Heart right ventricle (tissue), 16 donors: ENCODE measurements around the gene ZNF785. TPM values are rescaled to one million over a fixed set of nuclear protein-coding genes. Genes with fewer than 3 reads are reported as not detected.

Source experiments
- ATAC-seq, 8 donors: fragments of 200-7000 bp; cut with Tn5 transposase; one replicate each; pipeline ENCODE4 v1.9.1; 2020; ENCODE audit warnings: mild to moderate bottlenecking in 8 of 8, moderate library complexity in 8 of 8, moderate number of reproducible peaks in 1 of 8
- DNase-seq, 2 donors: peaks; one replicate each; pipeline ENCODE4 v3.0.0-alpha.2; 2020
- H3K27ac ChIP-seq, 10 donors: fragments of 200-600 bp; sonication (generic) in 2 of 10; one replicate each; pipeline versions ENCODE4 v1.5.0 to v1.8.0; 2020 to 2022; ENCODE audit warnings: mild to moderate bottlenecking in 3 of 10
- H3K27me3 ChIP-seq, 7 donors: fragments of 200-600 bp; one replicate each; pipeline ENCODE4 v1.8.0; 2021 to 2022; ENCODE audit warnings: mild to moderate bottlenecking in 2 of 7
- H3K36me3 ChIP-seq, 9 donors: fragments of 200-600 bp; sonication (generic) in 1 of 9; one replicate each; pipeline versions ENCODE4 v1.5.0 to v1.8.0; 2020 to 2022; ENCODE audit warnings: mild to moderate bottlenecking in 2 of 9
- H3K4me1 ChIP-seq, 9 donors: fragments of 200-600 bp; sonication (generic) in 1 of 9; one replicate each; pipeline versions ENCODE4 v1.5.0 to v1.8.0; 2020 to 2022; ENCODE audit warnings: mild to moderate bottlenecking in 4 of 9
- H3K4me3 ChIP-seq, 10 donors: fragments of 200-600 bp; sonication (generic) in 2 of 10; one replicate each; pipeline versions ENCODE4 v1.5.0 to v1.8.0; 2020 to 2022; ENCODE audit warnings: mild to moderate bottlenecking in 7 of 10, moderate library complexity in 2 of 10
- H3K9me3 ChIP-seq, 11 donors: fragments of 200-600 bp in 10 of 11; sonication (generic) in 2 of 11; one replicate each; pipeline versions ENCODE4 v1.5.0 to v1.8.0; 2013 to 2022; ENCODE audit warnings: mild to moderate bottlenecking in 2 of 11, control low read depth in 1 of 11, moderate library complexity in 1 of 11
- CTCF ChIP-seq, 9 donors: fragments of 200-600 bp; sonication (generic) in 2 of 9; IDR thresholded peaks; one replicate each; pipeline versions ENCODE4 v1.5.0 to v1.8.0; 2021 to 2022; ENCODE audit warnings: antibody characterized with exemption in 9 of 9, mild to moderate bottlenecking in 5 of 9, moderate library complexity in 1 of 9
- WGBS, 2 donors: extraction: QIAGEN DNeasy Blood & Tissue Kit; methylation state at CpG; one replicate each; pipeline ENCODE4 v1.1.7; 2013; ENCODE audit warnings: inconsistent platforms in 1 of 2; 5-methylcytosine and 5-hydroxymethylcytosine counted together
- intact Hi-C, 10 donors: fragments of 100-400 bp; cut with DNase I; formaldehyde crosslinking; loops; one replicate each; pipeline versions ENCODE4 v1.11.1 to v1.14.2; 2022
- polyA plus RNA-seq, 2 donors: library from polyadenylated mRNA; stranded (reverse); fragments of 200-250 nt; gene quantifications; one replicate each; pipeline ENCODE4 v1.2.3, GENCODE V29; 2013
- total RNA-seq, 10 donors: library from RNA; stranded (reverse); fragmentation: NEBNext Ultra II Directional in 3 of 10; extraction: Animal tissue kit (Norgen Biotek cat#: 25700) in 3 of 10; gene quantifications; one replicate each; pipeline versions ENCODE4 v1.2.1 to v1.2.4, GENCODE V29; 2021 to 2023
- donor health status: Arrhythmogenic right ventricular cardiomyopathy.
- donor health status: ischemic (EF 13 %, LVEDD 7.1; RV severe dilation, severe dysfunction).
- donor health status: healthy with polysubstance abuse.
- donor health status: DM: no; HTN: yes; CAD: no.
- donor health status: DM: no; HTN: no; CAD: no.
- donor health status: ischemic (EF 25% LVEDD 6.9; RV normal size, moderate dysfunction).
- donor health status: ischemic (EF 25% LVEDD 5.7; RV mildly dilated, moderate dysfunction).
- donor health status: healthy.
- donor health status: DM: yes; HTN: yes; CAD: no.
- donor health status: Ischemic cardiomyopathy.
- donor health status: ischemic (EF 35%, LVEDD 5.7; RV mildly dilated, moderate dysfunction).
- donor health status: nonischemic (EF 11% LVEDD 7.7; RV severe dilation, severe dysfunction).
- donor health status: DM: yes; HTN: yes; CAD: no.
- donor health status: PGD.
- donor health status: ischemic (EF 29% LVEDD 5.4; RV normal size, mild dysfunction).
- donor health status: nonischemic (EF 23%, LVEDD 6.1; RV moderate dilation, normal function).

ZNF785 gene
- total and polyA plus RNA-seq, 12 donors: 2.8 to 8.4 (median 5.4) TPM

GRCh38 chr16:30574678-30575077 is 10.8 kb downstream of the ZNF785 start:
- H3K27ac ChIP-seq: no peak overlapping the region
- H3K4me3 ChIP-seq: no peak overlapping the region
- intact Hi-C loops: loop anchor here in 6 of 10 donors (5.0 to 10.0 kb wide), 5 partner anchors 42 to 130 kb away; partner anchors contain the start of genes ZNF768 (in 4 of the 6), ZNF747 (in 2 of the 6), PRR14 (in 1 of the 6) and SEPHS2 (in 1 of the 6)
- DNase-seq: no peak
- H3K9me3 ChIP-seq: no peaks in the 10 kb centered on the region
- no peak for TF ChIP-seq CTCF (IDR thresholded peaks at IDR 0.05)
- peaks cover 0 to 41% (median 0%) of the 10 kb centered on the region in 9 donors for H3K36me3 ChIP-seq
- no peaks in the 10 kb centered on the region for H3K27me3 ChIP-seq
- WGBS, 2 donors: 76 to 84% methylated on average over 1 of the region's 1 CpG
- peaks cover 6 to 25% (median 21%) of the 10 kb centered on the region in 9 donors for H3K4me1 ChIP-seq
- ATAC-seq: no peak

GRCh38 chr16:30571445-30572322 is 13.8 kb downstream of the ZNF785 start, which contains the start of gene ZNF688:
TSS of gene ZNF688 (minus strand) at chr16:30571714. CDS start at chr16:30571629, 85 bp downstream.
- DNase-seq (peak; percentile 94 to 97), ATAC-seq (peak; percentile 88 to 96 (median 94))
- intact Hi-C loops: loop anchor here in 7 of 10 donors (1.0 to 10.0 kb wide), 7 partner anchors 14 to 127 kb away; partner anchors contain the start of genes ZNF768 (in 4 of the 7), ZNF785 (in 3 of the 7), ZNF747 (in 2 of the 7) and PRR14 (in 1 of the 7)
- H3K36me3 ChIP-seq: peaks cover 0 to 21% (median 0%) of the 10 kb centered on the region in 9 donors
- TF ChIP-seq CTCF (IDR thresholded peaks at IDR 0.05): peak in 1 of 9 donors; percentile 8
- peak within 1 kb of the TSS; percentile 96 to 99 (median 99) for H3K27ac ChIP-seq
- WGBS, 2 donors: 0 to 1% methylated on average over 67 of the region's 67 CpGs
- no peaks in the 10 kb centered on the region for H3K27me3 ChIP-seq
- H3K4me1 ChIP-seq: peaks cover 6 to 50% (median 23%) of the 10 kb centered on the region in 9 donors
- peak within 1 kb of the TSS; percentile 65 to 90 (median 83) for H3K4me3 ChIP-seq
- H3K9me3 ChIP-seq: no peaks in the 10 kb centered on the region

- peaks cover 6 to 50% (median 23%) of the 10 kb centered on the region in 9 donors for H3K4me1 ChIP-seq
- H3K27me3 ChIP-seq: no peaks in the 10 kb centered on the region
- 6 to 7% methylated on average over 22 of the region's 22 CpGs for WGBS, 2 donors
- intact Hi-C loops: loop anchor here in 6 of 10 donors (1.0 to 10.0 kb wide), 8 partner anchors 12 to 126 kb away; partner anchors contain the start of genes ZNF768 (in 4 of the 6), ZNF747 (in 2 of the 6), ZNF785 (in 2 of the 6) and PRR14 (in 1 of the 6)
- DNase-seq (peak; percentile 34 to 38), ATAC-seq (peak in 6 of 8 donors; percentile 2 to 21 (median 12))
- TF ChIP-seq CTCF (IDR thresholded peaks at IDR 0.05): no peak
- H3K27ac ChIP-seq: peak overlapping the region; percentile 96 to 99 (median 99)
- H3K9me3 ChIP-seq: no peaks in the 10 kb centered on the region
- peaks cover 0 to 14% (median 0%) of the 10 kb centered on the region in 9 donors for H3K36me3 ChIP-seq
- peak overlapping the region; percentile 65 to 90 (median 83) for H3K4me3 ChIP-seq
These were observed 14.7 kb downstream of the ZNF785 start for GRCh38 chr16:30570636-30571444.
